ENCODE data around the gene ADPRHL1.

The ADPRHL1 gene

DNA sequence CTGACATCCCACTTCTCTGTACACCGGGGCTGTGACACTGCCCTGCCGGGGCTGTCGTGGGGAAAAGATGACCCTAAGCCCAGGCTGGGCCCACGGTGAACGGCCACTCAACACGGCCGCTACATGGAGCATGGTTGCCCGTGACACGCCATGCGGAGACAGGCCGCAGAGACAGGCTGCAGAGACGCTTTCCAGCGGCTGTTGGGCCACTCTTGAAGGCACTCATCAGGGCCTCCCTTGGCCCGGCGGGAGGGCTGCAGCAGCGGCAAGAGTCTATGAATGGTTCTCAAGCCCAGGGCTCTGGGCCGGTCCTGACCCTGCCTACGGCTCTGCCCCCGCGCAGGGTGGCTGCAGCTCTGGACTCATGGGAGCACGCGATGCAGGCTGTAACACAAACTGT, 22.1 kb downstream of the ADPRHL1 start:
- DNase-seq (ENCODE audit: low read depth), result no peak

GRCh38 chr13:113430378-113431110, 22.7 kb downstream of the ADPRHL1 start:
- DNase-seq (ENCODE audit: low read depth), result no peak

- no peak for DNase-seq (ENCODE audit: low read depth)
Measured at GRCh38 chr13:113429608-113429985, 23.7 kb downstream of the ADPRHL1 start.

- DNase-seq (ENCODE audit: low read depth), result no peak
Measured at GRCh38 chr13:113428871-113429607, 24.2 kb downstream of the ADPRHL1 start.

DNA sequence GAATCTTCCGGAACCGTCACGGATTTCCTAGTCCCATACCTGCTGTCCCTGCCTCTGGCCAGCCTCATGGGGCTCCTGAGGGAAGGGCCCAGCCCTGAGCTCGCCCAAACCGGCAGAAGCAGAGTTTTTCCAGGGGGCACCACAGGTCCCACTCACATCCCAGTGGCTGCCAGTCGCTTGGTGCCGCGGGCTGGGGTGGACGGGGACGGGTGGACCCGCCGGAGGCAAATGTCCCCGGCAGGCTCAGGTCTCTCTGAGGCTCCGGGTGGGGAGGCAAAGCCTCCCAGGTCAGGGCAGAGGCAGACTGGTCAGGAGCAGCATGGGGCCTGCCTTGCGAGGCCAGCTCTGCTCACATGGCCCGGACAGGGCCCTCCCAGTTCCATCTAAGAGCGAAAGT, 24.8 kb downstream of the ADPRHL1 start:
- DNase-seq (ENCODE audit: low read depth), result no peak

- peak; percentile 63 for DNase-seq (ENCODE audit: low read depth)
Measured at GRCh38 chr13:113427562-113428468, 25.5 kb downstream of the ADPRHL1 start.

DNA sequence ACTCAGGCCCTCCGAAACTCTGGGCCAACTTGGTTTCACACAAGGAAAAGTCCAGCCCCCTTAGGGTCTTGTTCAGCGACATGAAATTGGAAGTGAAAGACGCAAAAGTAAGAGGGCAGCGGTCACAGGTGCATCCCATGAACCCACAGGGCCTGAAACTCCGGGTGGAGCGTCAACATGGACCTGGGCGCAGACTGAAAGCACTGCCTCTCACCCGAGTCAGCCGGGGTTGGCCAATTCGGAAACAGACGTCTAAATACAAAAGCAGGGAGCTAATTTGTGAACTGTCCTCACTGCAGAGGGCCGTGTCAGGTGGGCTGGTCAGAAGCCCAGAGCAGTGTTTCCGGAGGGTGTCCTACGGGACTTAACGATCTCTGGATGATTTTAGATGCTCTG, 26.7 kb downstream of the ADPRHL1 start:
- no peak for DNase-seq (ENCODE audit: low read depth)

GRCh38 chr13:113425941-113426590, 27.2 kb downstream of the ADPRHL1 start:
- no peak for DNase-seq (ENCODE audit: low read depth)

GRCh38 chr13:113423520-113424163, 29.6 kb downstream of the ADPRHL1 start:
- no peak for DNase-seq (ENCODE audit: low read depth)

DNA sequence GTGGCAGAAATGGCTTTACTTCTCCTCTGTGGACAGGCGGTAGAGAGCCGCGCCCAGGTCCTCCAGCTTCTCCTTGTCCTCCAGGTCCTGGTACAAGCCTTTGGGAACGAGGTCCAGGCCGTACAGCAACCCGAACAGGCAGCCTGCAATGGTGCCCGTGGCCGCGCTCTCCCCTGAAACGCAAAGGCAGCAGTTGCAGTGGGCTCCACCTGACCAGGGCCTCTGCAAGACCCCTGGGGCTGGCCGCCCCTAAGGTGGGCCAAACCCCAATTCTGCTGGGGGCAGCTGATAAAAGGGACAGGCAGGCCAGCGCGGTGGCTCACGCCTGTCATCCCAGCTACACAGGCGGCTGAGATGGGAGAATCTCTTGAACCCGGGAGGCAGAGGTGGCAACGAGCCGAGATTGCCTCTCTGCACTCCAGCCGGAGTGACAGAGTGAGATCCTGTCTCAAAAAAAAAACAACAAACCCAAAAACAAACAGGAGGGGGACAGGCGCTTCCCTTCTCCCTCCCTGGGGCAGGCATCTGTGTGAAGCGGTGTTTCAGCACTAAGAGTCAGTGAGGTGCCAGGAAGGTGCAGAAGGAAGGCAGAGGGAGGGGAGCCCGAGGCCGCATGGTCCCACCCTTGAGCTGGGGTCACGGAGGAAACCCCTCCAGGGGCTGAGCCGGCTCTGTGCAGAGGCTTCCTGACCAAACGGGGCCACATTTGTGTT, 30.3 kb downstream of the ADPRHL1 start:
- no peak for DNase-seq (ENCODE audit: low read depth)

DNA sequence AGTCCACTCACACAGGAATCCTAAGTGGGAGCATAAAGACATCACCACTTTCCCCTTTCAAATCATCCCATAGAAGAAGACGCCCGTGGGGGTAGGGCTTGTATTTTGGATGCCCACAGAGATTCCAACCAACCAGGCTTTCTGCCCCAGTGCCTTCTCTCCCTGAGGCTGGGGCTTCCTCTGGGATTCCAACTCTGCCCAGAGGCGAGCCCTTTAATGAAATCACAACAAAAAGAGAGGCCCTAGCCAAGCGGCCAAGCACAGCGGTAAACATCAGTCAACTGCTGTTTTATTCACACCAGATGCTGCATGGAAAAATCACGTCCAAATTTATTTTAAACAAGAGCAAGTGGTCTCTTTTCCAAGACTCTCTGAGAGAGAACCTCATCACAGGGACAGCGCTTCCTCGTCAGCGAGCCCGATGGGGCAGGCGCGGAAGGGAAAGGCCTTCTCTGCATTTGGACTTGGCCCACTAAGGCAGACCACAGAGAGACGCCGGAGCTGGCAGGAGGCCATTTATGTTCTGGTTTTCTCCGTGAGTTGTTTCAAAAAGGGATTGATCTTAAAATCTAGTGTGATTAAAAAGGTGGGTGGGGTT, 31.5 kb downstream of the ADPRHL1 start:
- peak; percentile 14 for DNase-seq (ENCODE audit: low read depth)

GRCh38 chr13:113420833-113421600, 32.3 kb downstream of the ADPRHL1 start:
- DNase-seq (ENCODE audit: low read depth), result no peak

- DNase-seq (ENCODE audit: low read depth), result no peak
Measured at GRCh38 chr13:113420232-113420631, 33.1 kb downstream of the ADPRHL1 start.

DNA sequence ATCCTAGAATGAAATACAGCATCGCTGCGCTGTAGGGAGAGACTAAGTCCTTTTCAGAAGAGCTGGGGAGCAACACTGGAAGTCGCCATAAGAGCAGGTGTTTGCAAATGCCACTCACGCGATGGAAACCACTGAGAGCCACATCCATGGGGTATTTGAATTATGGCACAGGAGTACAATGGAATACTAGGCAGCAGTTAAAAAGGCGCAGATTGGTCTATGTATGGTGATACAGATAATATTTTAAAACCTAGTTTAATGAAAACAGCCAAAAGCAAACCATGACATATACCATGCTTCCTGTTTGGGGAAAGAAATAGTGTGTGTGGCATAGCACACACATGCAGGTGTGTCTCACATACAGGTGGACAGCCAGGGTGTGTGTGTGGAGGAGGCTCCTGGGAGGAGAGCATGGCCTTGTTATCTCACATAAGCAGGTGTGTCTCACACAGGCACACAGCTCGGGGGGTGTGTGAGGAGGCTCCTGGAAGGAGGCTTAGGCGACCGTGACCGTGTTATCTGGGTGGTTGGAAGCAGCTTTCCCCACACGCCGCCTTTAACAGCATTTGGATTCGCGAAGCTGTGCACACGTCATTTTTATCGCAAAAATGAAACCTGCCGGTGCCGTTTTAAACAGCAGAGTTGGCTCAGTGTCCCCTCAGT, 33.6 kb downstream of the ADPRHL1 start:
- DNase-seq (ENCODE audit: low read depth), result no peak

GRCh38 chr13:113418722-113419049, 34.6 kb downstream of the ADPRHL1 start:
- no peak for DNase-seq (ENCODE audit: low read depth)

DNA sequence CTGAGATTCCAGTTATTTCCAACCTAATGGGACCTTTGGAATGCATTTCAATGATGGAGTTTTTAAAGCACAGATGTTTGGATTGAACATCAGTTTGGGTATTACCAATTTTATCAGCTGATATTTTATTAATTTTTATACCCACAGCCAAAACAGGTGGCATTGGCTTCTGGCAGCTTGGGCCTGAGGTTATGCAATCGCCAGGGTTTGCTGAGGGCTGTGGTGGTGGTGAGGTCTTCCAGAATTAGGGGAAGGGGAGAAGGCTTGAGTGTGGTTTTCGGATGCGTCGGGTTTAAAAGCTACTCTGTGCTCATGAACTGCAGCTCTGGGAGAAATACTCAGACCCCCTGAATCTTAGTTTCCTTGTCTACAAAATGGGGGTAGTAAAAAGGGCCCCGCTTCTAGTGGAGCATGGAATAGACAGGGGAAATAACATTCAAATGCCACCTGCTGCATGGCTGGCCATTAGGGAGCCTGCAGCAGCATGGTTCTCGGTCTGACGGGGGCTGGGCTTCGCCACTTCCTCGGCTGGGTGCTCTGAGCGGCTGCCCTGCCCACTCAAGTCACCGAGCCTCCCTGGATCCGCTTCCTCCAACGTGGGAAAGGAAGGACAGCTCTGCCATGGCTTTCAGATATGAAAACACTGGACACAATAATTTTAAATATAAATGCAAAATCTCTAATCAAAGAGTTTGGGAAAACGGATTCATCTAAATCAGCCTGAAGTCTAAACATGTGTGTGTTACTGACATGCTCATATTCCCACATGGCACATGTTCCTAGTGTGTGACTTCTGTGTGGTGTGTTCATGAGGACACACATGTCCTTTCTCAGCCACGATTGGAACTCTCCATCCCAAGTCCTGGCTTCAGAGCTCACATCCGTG, 35.2 kb downstream of the ADPRHL1 start:
- no peak for DNase-seq (ENCODE audit: low read depth)

- DNase-seq (ENCODE audit: low read depth), result no peak
Measured at GRCh38 chr13:113417008-113417751, 36.1 kb downstream of the ADPRHL1 start.

DNA sequence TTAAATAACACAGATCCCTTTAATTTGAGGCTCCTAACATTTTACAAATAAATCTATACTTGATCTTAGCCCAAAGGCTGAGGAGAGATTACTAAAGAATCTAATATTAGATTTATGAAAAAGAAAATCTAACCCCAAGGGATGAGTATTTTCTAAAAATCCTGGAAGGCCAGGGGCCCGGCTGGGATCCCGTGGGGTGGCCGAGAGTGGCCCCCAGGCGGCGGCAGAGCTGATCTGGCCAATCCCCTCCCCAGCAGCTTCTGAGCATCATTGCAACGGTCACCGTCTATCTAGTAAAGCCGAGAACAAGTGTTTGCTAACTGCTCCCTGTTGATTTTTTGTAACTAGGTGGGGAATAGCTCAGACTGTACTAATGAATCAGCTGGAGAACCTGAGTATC, 37.5 kb downstream of the ADPRHL1 start:
- DNase-seq (ENCODE audit: low read depth), result no peak
